HepG2 (cell line): ENCODE data around the gene KRCC1. TPM values are rescaled to one million over a fixed set of nuclear protein-coding genes. Genes with fewer than 3 reads are reported as not detected.

Source experiments
- AKNA ChIP-seq: sonication (generic); formaldehyde crosslinking; IDR thresholded peaks from 2 replicates; pipeline ENCODE4 v1.4.0; 2020; ENCODE audit warnings: missing genetic modification reagents, borderline replicate concordance
- CAMTA2 ChIP-seq: sonication (generic); formaldehyde crosslinking; IDR thresholded peaks from 2 replicates; pipeline ENCODE4 v1.4.0; 2020; ENCODE audit warnings: mild to moderate bottlenecking, missing genetic modification reagents, borderline replicate concordance
- CBFB ChIP-seq: sonication (generic); formaldehyde crosslinking; IDR thresholded peaks from 2 replicates; pipeline ENCODE4 v1.4.0; 2020; ENCODE audit warnings: missing genetic modification reagents
- ERF ChIP-seq: IDR thresholded peaks from 2 replicates; pipeline ENCODE4 v1.6.1; 2018; ENCODE audit warnings: missing biosample characterization, missing genetic modification reagents
- GPBP1L1 ChIP-seq: sonication (generic); formaldehyde crosslinking; IDR thresholded peaks from 2 replicates; pipeline ENCODE4 v1.5.0; 2020; ENCODE audit warnings: mild to moderate bottlenecking, missing genetic modification reagents
- KDM1A ChIP-seq: IDR thresholded peaks from 2 replicates; pipeline ENCODE4 v1.6.1; 2016; ENCODE audit warnings: missing compliant biosample characterization
- RBM22 ChIP-seq: fragments of 200-400 bp; formaldehyde crosslinking; optimal IDR thresholded peaks from 2 replicates; pipeline ENCODE3; 2017; ENCODE audit warnings: mild to moderate bottlenecking, low read length, moderate library complexity
- TBP ChIP-seq: sonication (generic); formaldehyde crosslinking; IDR thresholded peaks from 2 replicates; pipeline ENCODE4 v1.5.0; 2020; ENCODE audit warnings: missing genetic modification reagents
- TRIM24 ChIP-seq: sonication (generic); formaldehyde crosslinking; IDR thresholded peaks from 2 replicates; pipeline ENCODE4 v1.8.0; 2022; ENCODE audit warnings: mild to moderate bottlenecking, missing genetic modification reagents
- ZGPAT ChIP-seq: IDR thresholded peaks from 2 replicates; pipeline ENCODE4 v1.6.1; 2016; ENCODE audit warnings: mild to moderate bottlenecking
- ZNF124 ChIP-seq: sonication (generic); formaldehyde crosslinking; IDR thresholded peaks from 2 replicates; pipeline ENCODE4 v1.4.0; 2020; ENCODE audit warnings: missing genetic modification reagents
- ZNF20 ChIP-seq: sonication (generic); formaldehyde crosslinking; IDR thresholded peaks from 2 replicates; pipeline ENCODE4 v1.4.0; 2020; ENCODE audit warnings: mild to moderate bottlenecking, moderate library complexity, missing genetic modification reagents
- ZNF205 ChIP-seq: IDR thresholded peaks from 2 replicates; pipeline ENCODE4 v1.6.1; 2018; ENCODE audit warnings: missing biosample characterization, missing genetic modification reagents
- ZNF446 ChIP-seq: sonication (generic); formaldehyde crosslinking; IDR thresholded peaks from 2 replicates; pipeline ENCODE4 v1.5.0; 2020; ENCODE audit warnings: mild to moderate bottlenecking, missing genetic modification reagents
- ZNF552 ChIP-seq: sonication (generic); formaldehyde crosslinking; IDR thresholded peaks from 2 replicates; pipeline ENCODE4 v1.9.0; 2022; ENCODE audit warnings: missing genetic modification reagents, mild to moderate bottlenecking, borderline replicate concordance
- ZNF589 ChIP-seq: sonication (generic); formaldehyde crosslinking; conservative IDR thresholded peaks from 2 replicates; pipeline ENCODE4 v1.8.0; 2022; ENCODE audit warnings: mild to moderate bottlenecking, moderate library complexity, missing genetic modification reagents
- ZNF770 ChIP-seq: sonication (generic); formaldehyde crosslinking; IDR thresholded peaks from 2 replicates; pipeline ENCODE4 v1.5.0; 2020; ENCODE audit warnings: mild to moderate bottlenecking, missing genetic modification reagents
- ZNF772 ChIP-seq: sonication (generic); formaldehyde crosslinking; IDR thresholded peaks from 2 replicates; pipeline ENCODE4 v1.5.0; 2020; ENCODE audit warnings: mild to moderate bottlenecking, missing genetic modification reagents
- ZSCAN21 ChIP-seq: sonication (generic); formaldehyde crosslinking; IDR thresholded peaks from 2 replicates; pipeline ENCODE4 v1.8.0; 2022; ENCODE audit warnings: mild to moderate bottlenecking, missing genetic modification reagents, moderate library complexity, borderline replicate concordance
- ZSCAN22 ChIP-seq: sonication (generic); formaldehyde crosslinking; IDR thresholded peaks from 2 replicates; pipeline ENCODE4 v1.4.0; 2020; ENCODE audit warnings: mild to moderate bottlenecking, missing genetic modification reagents
- ZSCAN25 ChIP-seq: sonication (generic); formaldehyde crosslinking; IDR thresholded peaks from 2 replicates; pipeline ENCODE4 v1.8.0; 2022; ENCODE audit warnings: mild to moderate bottlenecking, missing genetic modification reagents
- polyA plus RNA-seq, 8 experiments: library from polyadenylated mRNA; depleted of rRNA in 3 of 8; stranded (reverse) in 7 of 8; unstranded in 1 of 8; fragments of >200 nt; fragmentation: Illumina TruSeq in 4 of 8; extraction: Trizol in 4 of 8; gene quantifications; 2 replicates each; pipeline versions ENCODE4 v1.2.1 to v1.2.3, GENCODE V29; 2011 to 2016; ENCODE audit warnings: low read depth in 4 of 8, missing spikeins in 1 of 8, mixed read lengths in 1 of 8; ENCODE audit not compliant: insufficient read depth in 1 of 8
- total RNA-seq, 5 experiments: library from RNA; depleted of rRNA; stranded (reverse); fragments of >200 nt; fragmentation: Illumina TruSeq; extraction: Trizol; gene quantifications; 2 replicates each; pipeline ENCODE4 v1.2.3, GENCODE V29; 2016; ENCODE audit warnings: low read depth in 1 of 5

The KRCC1 gene
- total and polyA plus RNA-seq, 2 of the 13 experiments (the other 11 are each of a cell fraction or from before 2014, with no cell fraction given) = 6.5 to 7.7 TPM

- TF ChIP-seq ZSCAN22 (CRISPR knock-in tag) (no peak; the same call in 1 of the 2 replicates), ZSCAN25 (peak; percentile 71; the same call in 1 of the 2 replicates), CAMTA2 (CRISPR knock-in tag) (no peak), ZNF772 (CRISPR knock-in tag) (peak; percentile 54; the same call in 1 of the 2 replicates), TBP (CRISPR knock-in tag) (no peak), ZNF205 (CRISPR knock-in tag) (peak; percentile 65; the same call in 1 of the 2 replicates), RBM22 (no peak), ZNF770 (CRISPR knock-in tag) (no peak), CBFB (CRISPR knock-in tag) (no peak; the same call in 1 of the 2 replicates), ZSCAN21 (CRISPR knock-in tag) (peak; percentile 78), ERF (CRISPR knock-in tag) (peak; percentile 86), TRIM24 (no peak), GPBP1L1 (CRISPR knock-in tag) (no peak), ZGPAT (CRISPR knock-in tag) (peak; percentile 94), ZNF124 (CRISPR knock-in tag) (peak; percentile 25; the same call in 1 of the 2 replicates), ZNF446 (CRISPR knock-in tag) (peak; percentile 88; the same call in 1 of the 2 replicates), ZNF552 (CRISPR knock-in tag) (peak; percentile 47; the same call in 1 of the 2 replicates), ZNF589 (CRISPR knock-in tag) (no peak), KDM1A (CRISPR knock-in tag) (no peak), AKNA (peak; percentile 18; the same call in 1 of the 2 replicates), ZNF20 (CRISPR knock-in tag) (no peak)
These were observed at the start of gene KRCC1 (continued) for GRCh38 chr2:88055371-88056128.
